ENCODE measurements around the gene ADCK2. TPM values are rescaled to one million over a fixed set of nuclear protein-coding genes. Genes with fewer than 3 reads are reported as not detected.
"Not testable (repeated sequence)": the region's sequence is repeated elsewhere in the genome, so short reads cannot be mapped to it uniquely, and the experiment has no call there.

Gene ADCK2
- polyA plus RNA-seq, 6 donors from 2014 or later = 24.4 to 38.8 (median 33.7) TPM

- DNase-seq (peak; percentile 88), ATAC-seq (ENCODE audit: low read depth in 2 of 2) (peak; percentile 85 to 87)
- no peaks in the 10 kb centered on the region for H3K9me3 Mint-ChIP-seq
- H3K27me3 Mint-ChIP-seq = no peaks in the 10 kb centered on the region
- H3K27ac Mint-ChIP-seq = peak within 1 kb of the TSS; percentile 94 to 99 (median 98)
- peak within 1 kb of the TSS; percentile 93 to 100 (median 98) for H3K4me3 Mint-ChIP-seq
- H3K4me1 Mint-ChIP-seq = peaks cover 29 to 46% (median 41%) of the 10 kb centered on the region in 3 donors
- H3K36me3 Mint-ChIP-seq = peaks cover 4 to 15% of the 10 kb centered on the region in 2 donors
Observed at GRCh38 chr7:140696680-140697446, 24.1 kb downstream of the ADCK2 start, which contains the start of gene NDUFB2. Gene NDUFB2 (plus strand): TSS chr7:140696708. CDS start chr7:140696745, 37 bp downstream.

- Mint-ChIP-seq H3K4me3 (peak overlapping the region; percentile 93 to 100 (median 98)), H3K27me3 (no peaks in the 10 kb centered on the region), H3K9me3 (no peaks in the 10 kb centered on the region), H3K4me1 (peaks cover 29 to 46% (median 41%) of the 10 kb centered on the region in 3 donors), H3K36me3 (peaks cover 0 to 10% of the 10 kb centered on the region in 2 donors), H3K27ac (peak overlapping the region in 5 of 6 donors; percentile 81 to 99 (median 98))
- DNase-seq = no peak
- no peak for ATAC-seq (ENCODE audit: low read depth in 2 of 2)
Observed at GRCh38 chr7:140697447-140698143, 24.9 kb downstream of the ADCK2 start.

- H3K4me3 Mint-ChIP-seq = peak overlapping the region in 7 of 8 donors; percentile 77 to 100 (median 98)
- H3K36me3 Mint-ChIP-seq = peaks cover 0 to 10% of the 10 kb centered on the region in 2 donors
- no peaks in the 10 kb centered on the region for H3K27me3 Mint-ChIP-seq
- H3K9me3 Mint-ChIP-seq = no peaks in the 10 kb centered on the region
- peak overlapping the region in 2 of 6 donors; percentile 22 to 99 for H3K27ac Mint-ChIP-seq
- H3K4me1 Mint-ChIP-seq = peaks cover 29 to 46% (median 41%) of the 10 kb centered on the region in 3 donors
- DNase-seq (no peak), ATAC-seq (ENCODE audit: low read depth in 2 of 2) (no peak)
Observed at GRCh38 chr7:140698477-140698876, 25.7 kb downstream of the ADCK2 start.

GRCh38 chr7:140702774-140703173 is 30.0 kb downstream of the ADCK2 start:
- DNase-seq (no peak), ATAC-seq (ENCODE audit: low read depth in 2 of 2) (no peak)
- Mint-ChIP-seq H3K27ac (peak overlapping the region in 3 of 6 donors; percentile 2 to 18 (median 9)), H3K4me1 (peaks cover 16 to 24% (median 20%) of the 10 kb centered on the region in 3 donors), H3K36me3 (peaks cover 7 to 9% of the 10 kb centered on the region in 2 donors), H3K9me3 (no peaks in the 10 kb centered on the region), H3K27me3 (no peaks in the 10 kb centered on the region), H3K4me3 (no peak overlapping the region)

- Mint-ChIP-seq H3K4me1 (peaks cover 6 to 13% (median 7%) of the 10 kb centered on the region in 3 donors), H3K4me3 (no peak overlapping the region), H3K27ac (peak overlapping the region in 3 of 6 donors; percentile 27 to 80 (median 54)), H3K27me3 (no peaks in the 10 kb centered on the region), H3K36me3 (peaks cover 7 to 9% of the 10 kb centered on the region in 2 donors), H3K9me3 (no peaks in the 10 kb centered on the region)
- ATAC-seq (ENCODE audit: low read depth in 2 of 2) = no peak
- DNase-seq = no peak
Observed at GRCh38 chr7:140704205-140704604, 31.5 kb downstream of the ADCK2 start.

GRCh38 chr7:140707132-140707531 is 34.4 kb downstream of the ADCK2 start:
- H3K9me3 Mint-ChIP-seq = peaks cover 0 to 4% (median 0%) of the 10 kb centered on the region in 7 donors
- no peaks in the 10 kb centered on the region for H3K27me3 Mint-ChIP-seq
- H3K36me3 Mint-ChIP-seq = peaks cover 9 to 15% of the 10 kb centered on the region in 2 donors
- H3K4me1 Mint-ChIP-seq = no peaks in the 10 kb centered on the region
- H3K27ac Mint-ChIP-seq = peak overlapping the region in 1 of 6 donors; percentile 38
- H3K4me3 Mint-ChIP-seq = no peak overlapping the region
- no peak for ATAC-seq (ENCODE audit: low read depth in 2 of 2)
- no peak for DNase-seq

- not testable (repeated sequence) for H3K9me3 Mint-ChIP-seq; DNase-seq; H3K4me1 Mint-ChIP-seq; H3K4me3 Mint-ChIP-seq; H3K27ac Mint-ChIP-seq; H3K27me3 Mint-ChIP-seq; ATAC-seq (ENCODE audit: low read depth in 2 of 2)
- peaks cover 9 to 15% of the 10 kb centered on the region in 2 donors for H3K36me3 Mint-ChIP-seq
Observed at GRCh38 chr7:140708764-140709163, 36.0 kb downstream of the ADCK2 start.

GRCh38 chr7:140712392-140712791 is 39.6 kb downstream of the ADCK2 start:
- peaks cover 0 to 16% of the 10 kb centered on the region in 2 donors for H3K36me3 Mint-ChIP-seq
- H3K9me3 Mint-ChIP-seq; DNase-seq; H3K4me3 Mint-ChIP-seq; ATAC-seq (ENCODE audit: low read depth in 2 of 2); H3K4me1 Mint-ChIP-seq; H3K27ac Mint-ChIP-seq; H3K27me3 Mint-ChIP-seq: not testable (repeated sequence)

- ATAC-seq (ENCODE audit: low read depth in 2 of 2) (no peak), DNase-seq (no peak)
- peaks cover 0 to 16% of the 10 kb centered on the region in 2 donors for H3K36me3 Mint-ChIP-seq
- H3K27me3 Mint-ChIP-seq = no peaks in the 10 kb centered on the region
- H3K4me3 Mint-ChIP-seq = no peak overlapping the region
- peaks cover 1 to 10% (median 7%) of the 10 kb centered on the region in 3 donors for H3K4me1 Mint-ChIP-seq
- H3K27ac Mint-ChIP-seq = peak overlapping the region in 2 of 6 donors; percentile 4 to 80
- peaks cover 0 to 4% (median 0%) of the 10 kb centered on the region in 7 donors for H3K9me3 Mint-ChIP-seq
Observed at GRCh38 chr7:140714331-140715040, 41.7 kb downstream of the ADCK2 start.

- Mint-ChIP-seq H3K9me3 (no peaks in the 10 kb centered on the region), H3K4me1 (peaks cover 9 to 14% (median 12%) of the 10 kb centered on the region in 3 donors), H3K4me3 (no peak overlapping the region), H3K36me3 (peaks cover 0 to 3% of the 10 kb centered on the region in 2 donors), H3K27me3 (no peaks in the 10 kb centered on the region), H3K27ac (peak overlapping the region in 2 of 6 donors; percentile 17 to 18)
- no peak for DNase-seq
- ATAC-seq (ENCODE audit: low read depth in 2 of 2) = peak; percentile 18 to 52
Observed at GRCh38 chr7:140719721-140720120, 47.0 kb downstream of the ADCK2 start.

- ATAC-seq (ENCODE audit: low read depth in 2 of 2) = no peak
- H3K27ac Mint-ChIP-seq = no peak overlapping the region
- no peak for DNase-seq
Observed at GRCh38 chr7:140722254-140722653, 49.5 kb downstream of the ADCK2 start.

GRCh38 chr7:140723006-140723405 is 50.3 kb downstream of the ADCK2 start:
- no peak overlapping the region for H3K4me3 Mint-ChIP-seq

More at GRCh38 chr7:140722254-140722653, 49.5 kb downstream of the ADCK2 start:
- H3K4me3 Mint-ChIP-seq = no peak overlapping the region
- H3K9me3 Mint-ChIP-seq = no peaks in the 10 kb centered on the region
- peaks cover 8 to 12% (median 9%) of the 10 kb centered on the region in 3 donors for H3K4me1 Mint-ChIP-seq
- no peaks in the 10 kb centered on the region for H3K27me3 Mint-ChIP-seq
- H3K36me3 Mint-ChIP-seq = no peaks in the 10 kb centered on the region

GRCh38 chr7:140723574-140723973 is 50.8 kb downstream of the ADCK2 start:
- Mint-ChIP-seq H3K27ac (no peak overlapping the region), H3K4me3 (no peak overlapping the region), H3K4me1 (peaks cover 8 to 9% (median 9%) of the 10 kb centered on the region in 3 donors), H3K9me3 (no peaks in the 10 kb centered on the region), H3K27me3 (no peaks in the 10 kb centered on the region), H3K36me3 (no peaks in the 10 kb centered on the region)
- ATAC-seq (ENCODE audit: low read depth in 2 of 2) = no peak
- no peak for DNase-seq

More at GRCh38 chr7:140723006-140723405, 50.3 kb downstream of the ADCK2 start:
- no peak for DNase-seq
- Mint-ChIP-seq H3K4me1 (peaks cover 8 to 9% (median 9%) of the 10 kb centered on the region in 3 donors), H3K36me3 (no peaks in the 10 kb centered on the region), H3K9me3 (no peaks in the 10 kb centered on the region), H3K27me3 (no peaks in the 10 kb centered on the region), H3K27ac (peak overlapping the region in 1 of 6 donors; percentile 26)
- ATAC-seq (ENCODE audit: low read depth in 2 of 2) = no peak

Measured in naive B cell (primary cell).